NT2/D1 (cell line): ENCODE data around the gene ABCC4.
"Not testable (repeated sequence)": the region's sequence is repeated elsewhere in the genome, so short reads cannot be mapped to it uniquely, and the experiment has no call there.

Experiments
- SUZ12 ChIP-seq: IDR thresholded peaks from 2 replicates; pipeline ENCODE4 v1.6.1; 2011; ENCODE audit not compliant: insufficient read length, insufficient read depth; ENCODE audit errors: extremely low read depth
- YY1 ChIP-seq: IDR thresholded peaks from 2 replicates; pipeline ENCODE4 v1.6.1; 2011; ENCODE audit not compliant: insufficient read length, insufficient read depth

- not testable (repeated sequence) for TF ChIP-seq YY1, SUZ12
These were observed 11.3 kb downstream of the ABCC4 start for GRCh38 chr13:95289901-95290300.
